ENCODE data around the gene LENEP. TPM values are rescaled to one million over a fixed set of nuclear protein-coding genes. Genes with fewer than 3 reads are reported as not detected.

The LENEP gene
- total RNA-seq, 1 experiment from 2014 or later = 2.8 TPM

DNA sequence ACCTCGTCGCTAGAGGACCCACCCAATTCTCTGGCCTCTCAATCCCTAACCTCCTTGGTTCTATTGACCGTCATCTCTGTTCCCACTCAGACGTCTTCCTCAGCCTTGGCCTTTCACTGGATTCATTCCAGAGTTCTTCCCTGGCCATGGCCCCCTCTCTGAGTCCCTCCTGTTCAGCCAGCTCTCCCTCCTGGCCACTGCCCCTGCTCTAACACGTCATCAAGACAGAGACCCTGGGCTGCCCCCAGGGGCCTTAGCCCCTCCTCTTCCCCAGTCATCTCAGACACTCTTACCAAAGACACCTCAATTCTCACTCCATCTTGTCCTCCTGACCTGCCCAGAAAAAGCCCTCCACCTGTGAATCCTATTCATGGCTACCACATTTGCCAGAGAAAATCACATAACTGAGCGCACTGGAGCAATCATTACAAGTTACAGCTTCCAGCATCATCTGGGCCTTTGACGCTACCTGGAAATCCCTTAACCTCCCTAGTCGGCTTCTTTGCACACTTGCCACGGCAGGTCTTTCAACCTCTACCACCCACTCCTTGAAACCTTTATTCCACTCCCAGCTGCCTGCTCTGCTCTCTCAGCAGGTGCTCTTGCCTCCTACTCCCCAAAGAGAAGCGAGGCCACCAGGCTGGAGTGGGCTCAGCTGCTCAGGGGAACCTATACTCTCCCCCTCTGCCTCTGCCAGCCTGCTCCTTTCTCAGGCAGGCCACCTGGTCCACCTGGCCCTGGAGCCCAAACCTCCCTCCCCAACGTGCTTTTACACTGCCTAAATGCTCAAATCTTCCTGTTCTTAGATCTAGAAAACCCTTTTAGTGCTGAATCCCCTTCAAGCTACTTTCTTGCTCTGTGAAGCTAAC lies 26.2 kb downstream of the LENEP start:
- Histone ChIP-seq H3K23me2 (ENCODE audit: insufficient read length, low read depth, low read length, poor library complexity, severe bottlenecking) (no peaks in the 10 kb centered on the region), H3K79me2 (ENCODE audit: insufficient read depth, low read length) (no peaks in the 10 kb centered on the region), H3K4ac (ENCODE audit: low read depth, low read length) (no peak overlapping the region), H3K23ac (ENCODE audit: insufficient read length, low read depth, low read length) (no peak overlapping the region), H3K27ac (ENCODE audit: insufficient read length, low read depth, low read length) (no peak overlapping the region), H3K4me1 (ENCODE audit: insufficient read depth, low read length) (no peaks in the 10 kb centered on the region; the same call in 1 of the 2 replicates), H2BK15ac (ENCODE audit: low read depth, low read length) (no peak overlapping the region), H2BK20ac (ENCODE audit: low read depth, low read length, poor library complexity, severe bottlenecking) (no peak overlapping the region), H2BK5ac (ENCODE audit: insufficient read length, low read length) (no peak overlapping the region), H2BK120ac (ENCODE audit: low read depth, low read length, poor library complexity, severe bottlenecking) (no peak overlapping the region), H3T11ph (ENCODE audit: low read length) (no peak overlapping the region), H2AFZ (ENCODE audit: low read length) (no peak overlapping the region), H4K8ac (replicated peaks; ENCODE audit: insufficient read length, low read depth, low read length) (no peak overlapping the region), H2BK12ac (ENCODE audit: insufficient read length, low read depth, low read length) (no peak overlapping the region), H3K79me1 (ENCODE audit: insufficient read depth, low read depth, low read length, poor library complexity, severe bottlenecking) (no peaks in the 10 kb centered on the region), H2AK5ac (ENCODE audit: insufficient read length, low read length) (no peak overlapping the region), H3K14ac (ENCODE audit: insufficient read depth, low read length) (no peak overlapping the region; the same call in 1 of the 2 replicates), H4K91ac (ENCODE audit: insufficient read length, low read depth, low read length) (no peak overlapping the region), H4K20me1 (ENCODE audit: control insufficient read depth, insufficient read depth, insufficient read length) (no peaks in the 10 kb centered on the region), H4K5ac (ENCODE audit: insufficient read length, low read depth, low read length) (no peak overlapping the region), H3K9ac (ENCODE audit: extremely low read depth, insufficient read length, low read length) (no peak overlapping the region), H3K27me3 (ENCODE audit: insufficient read depth, low read length) (no peaks in the 10 kb centered on the region), H3K56ac (ENCODE audit: insufficient read length, low read depth, low read length) (no peak overlapping the region), H3K18ac (ENCODE audit: insufficient read length, low read depth, low read length) (no peak overlapping the region), H3K9me3 (ENCODE audit: control insufficient read depth, low read depth, low read length) (no peaks in the 10 kb centered on the region), H3K4me2 (ENCODE audit: insufficient read depth, insufficient read length, low read length) (no peak overlapping the region)
- H3K36me3 Mint-ChIP-seq (ENCODE audit: insufficient read depth in 1 of 3, low read depth in 3 of 3) = peaks cover 4 to 24% (median 18%) of the 10 kb centered on the region in 3 experiments; a peak in 6 of 7 replicates
- H3K27me3 Mint-ChIP-seq (ENCODE audit: low read depth) = peaks cover 9% of the 10 kb centered on the region
- DNase-seq = no peak
- H3K4me3 Mint-ChIP-seq = no peak overlapping the region; a peak in 1 of 5 replicates
- WGBS (ENCODE audit: extremely low coverage, insufficient read length, low lambda C conversion rate) = no CpG with 5 or more reads among the region's 11 CpGs
- H3K27ac Mint-ChIP-seq = peak overlapping the region in 2 of 3 experiments; percentile 5 to 44; a peak in 3 of 7 replicates
- H3K4me1 Mint-ChIP-seq = peaks cover 27 to 48% of the 10 kb centered on the region in 2 experiments
- H3K9me3 Mint-ChIP-seq = no peaks in the 10 kb centered on the region
- TF ChIP-seq, protein P1, sequence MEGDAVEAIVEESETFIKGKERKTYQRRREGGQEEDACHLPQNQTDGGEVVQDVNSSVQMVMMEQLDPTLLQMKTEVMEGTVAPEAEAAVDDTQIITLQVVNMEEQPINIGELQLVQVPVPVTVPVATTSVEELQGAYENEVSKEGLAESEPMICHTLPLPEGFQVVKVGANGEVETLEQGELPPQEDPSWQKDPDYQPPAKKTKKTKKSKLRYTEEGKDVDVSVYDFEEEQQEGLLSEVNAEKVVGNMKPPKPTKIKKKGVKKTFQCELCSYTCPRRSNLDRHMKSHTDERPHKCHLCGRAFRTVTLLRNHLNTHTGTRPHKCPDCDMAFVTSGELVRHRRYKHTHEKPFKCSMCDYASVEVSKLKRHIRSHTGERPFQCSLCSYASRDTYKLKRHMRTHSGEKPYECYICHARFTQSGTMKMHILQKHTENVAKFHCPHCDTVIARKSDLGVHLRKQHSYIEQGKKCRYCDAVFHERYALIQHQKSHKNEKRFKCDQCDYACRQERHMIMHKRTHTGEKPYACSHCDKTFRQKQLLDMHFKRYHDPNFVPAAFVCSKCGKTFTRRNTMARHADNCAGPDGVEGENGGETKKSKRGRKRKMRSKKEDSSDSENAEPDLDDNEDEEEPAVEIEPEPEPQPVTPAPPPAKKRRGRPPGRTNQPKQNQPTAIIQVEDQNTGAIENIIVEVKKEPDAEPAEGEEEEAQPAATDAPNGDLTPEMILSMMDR (conservative IDR thresholded peaks at IDR 0.05) = no peak
